Erythroblast (primary cell): Measurements from ENCODE around the gene SH3GL1.
"Not testable (repeated sequence)": the region's sequence is repeated elsewhere in the genome, so short reads cannot be mapped to it uniquely, and the experiment has no call there.

ENCODE experiments used
- GATA1 ChIP-seq: IDR thresholded peaks from 2 replicates; pipeline ENCODE4 v1.6.1; 2011; ENCODE audit warnings: low read depth, mild to moderate bottlenecking, control low read depth, low read length, moderate library complexity
- POLR2A ChIP-seq: IDR thresholded peaks from 2 replicates; pipeline ENCODE4 v1.6.1; 2011; ENCODE audit warnings: mild to moderate bottlenecking, low read length

DNA sequence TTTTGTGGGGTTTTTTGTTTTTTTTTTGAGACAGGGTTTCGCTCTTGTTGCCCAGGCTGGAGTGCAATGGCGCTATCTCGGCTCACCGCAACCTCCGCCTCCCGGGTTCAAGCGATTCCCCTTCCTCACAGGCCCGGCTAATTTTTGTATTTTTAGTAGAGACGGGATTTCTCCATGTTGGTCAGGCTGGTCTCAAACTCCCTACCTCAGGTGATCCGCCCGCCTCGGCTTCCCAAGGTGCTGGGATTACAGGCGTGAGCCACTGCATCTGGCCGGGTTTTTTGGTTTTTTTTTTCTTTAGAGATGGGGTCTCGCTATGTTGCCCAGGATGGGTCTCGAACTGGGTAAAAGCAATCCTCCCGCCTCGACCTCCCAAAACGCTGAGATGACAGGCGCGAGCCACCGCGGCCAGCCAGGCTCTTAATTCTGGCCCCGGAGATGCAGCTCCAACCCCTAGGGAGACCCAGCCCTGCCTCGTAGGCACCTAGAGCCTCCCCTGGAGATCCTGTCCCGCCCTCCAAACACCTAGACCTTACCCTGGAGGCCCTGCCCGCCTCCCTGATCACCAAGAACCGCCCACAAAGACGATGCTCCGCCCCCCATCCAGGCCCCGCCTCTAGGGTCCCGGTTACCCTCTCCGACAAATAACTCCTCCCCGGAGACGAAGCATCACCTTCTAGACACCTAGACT lies 71.2 kb downstream of the SH3GL1 start:
- TF ChIP-seq POLR2A, GATA1: not testable (repeated sequence)
